CD4-positive, alpha-beta T cell (primary cell): ENCODE measurements around the gene DLG1. TPM values are rescaled to one million over a fixed set of nuclear protein-coding genes. Genes with fewer than 3 reads are reported as not detected.

Experiments used
- ATAC-seq: fragments of 200-7000 bp; cut with Tn5 transposase; one replicate; pipeline ENCODE4 v1.10.0; 2022; ENCODE audit warnings: mild to moderate bottlenecking; ENCODE audit not compliant: poor library complexity
- CTCF ChIA-PET: fragments of 350-600 bp; sonication (Branson Sonifier 250); formaldehyde crosslinking; loops from one replicate; lab custom pipeline; 2021; ENCODE audit warnings: antibody characterized with exemption, inconsistent platforms; lab: Charles Lee
- POLR2A ChIA-PET: fragments of 350-600 bp; sonication (Branson Sonifier 250); formaldehyde crosslinking; loops from one replicate; lab custom pipeline; 2021; ENCODE audit warnings: antibody characterized with exemption, inconsistent platforms; lab: Charles Lee
- DNase-seq, 14 experiments: peaks; one replicate each; pipeline ENCODE4 v3.0.0-alpha.2; 2013 to 2020; ENCODE audit warnings: mixed read lengths in 2 of 14
- H3K27ac ChIP-seq, 2 donors: one replicate each; pipeline versions ENCODE4 v1.5.1 to v1.7.0; 2013; ENCODE audit warnings: low read length in 2 of 2, low read depth in 1 of 2, mild to moderate bottlenecking in 1 of 2
- H3K27me3 ChIP-seq, 2 experiments: 1 replicate in 1 of 2; 2 replicates in 1 of 2; pipeline versions ENCODE4 v1.6.1 to v1.7.0; 2013; ENCODE audit warnings: low read length in 2 of 2, control low read depth in 1 of 2, mild to moderate bottlenecking in 1 of 2, moderate library complexity in 1 of 2; ENCODE audit not compliant: insufficient read depth in 2 of 2, control insufficient read depth in 1 of 2
- H3K36me3 ChIP-seq: one replicate; pipeline ENCODE4 v1.6.1; 2013; ENCODE audit warnings: low read length, control low read depth; ENCODE audit not compliant: insufficient read depth
- H3K4me1 ChIP-seq: one replicate; pipeline ENCODE4 v1.6.1; 2013; ENCODE audit warnings: low read length, control low read depth; ENCODE audit not compliant: insufficient read depth
- H3K4me3 ChIP-seq: one replicate; pipeline ENCODE4 v1.5.1; 2013; ENCODE audit warnings: mild to moderate bottlenecking, low read length, moderate library complexity
- H3K9me3 ChIP-seq, 2 experiments: 1 replicate in 1 of 2; 2 replicates in 1 of 2; pipeline versions ENCODE4 v1.6.1 to v1.7.0; 2013; ENCODE audit warnings: low read length in 2 of 2, mild to moderate bottlenecking in 2 of 2, control low read depth in 1 of 2, moderate library complexity in 1 of 2; ENCODE audit not compliant: control insufficient read depth in 1 of 2, insufficient read depth in 1 of 2
- H3K27ac Mint-ChIP-seq: one replicate; pipeline ENCODE4 v1.8.0; 2020; ENCODE audit warnings: mixed read lengths
- H3K27me3 Mint-ChIP-seq: one replicate; pipeline ENCODE4 v1.8.0; 2021; ENCODE audit warnings: mixed read lengths
- H3K36me3 Mint-ChIP-seq: one replicate; pipeline ENCODE4 v1.8.0; 2021; ENCODE audit warnings: low read depth, mixed read lengths
- H3K4me1 Mint-ChIP-seq: one replicate; pipeline ENCODE4 v1.8.0; 2021; ENCODE audit warnings: low read depth, mixed read lengths
- H3K4me3 Mint-ChIP-seq: one replicate; pipeline ENCODE4 v1.8.0; 2020; ENCODE audit warnings: mild to moderate bottlenecking, mixed read lengths
- H3K9me3 Mint-ChIP-seq: one replicate; pipeline ENCODE4 v1.8.0; 2020; ENCODE audit warnings: mixed read lengths
- intact Hi-C, 2 experiments: fragments of 100-400 bp; cut with DNase I in 1 of 2; cut with micrococcal nuclease in 1 of 2; formaldehyde crosslinking; loops; one replicate each; pipeline versions ENCODE4 v1.15.1 to v1.9.0; 2023 to 2025; cut with DNase I, micrococcal nuclease
- total RNA-seq, 174 experiments: library from RNA in 2 of 174; stranded (reverse) in 2 of 174; gene quantifications; one replicate each; pipeline ENCODE4 v1.2.3 and lab custom pipeline; 2021 to 2026
- TF ChIP-seq, protein P1 (sequence below): fragments of 200-600 bp; IDR thresholded peaks from one replicate; pipeline ENCODE4 v1.8.0; 2022; ENCODE audit warnings: antibody characterized with exemption, mild to moderate bottlenecking

DLG1 gene
- total RNA-seq, 2 experiments from 2014 or later, result 86.8 to 91.8 TPM

DNA sequence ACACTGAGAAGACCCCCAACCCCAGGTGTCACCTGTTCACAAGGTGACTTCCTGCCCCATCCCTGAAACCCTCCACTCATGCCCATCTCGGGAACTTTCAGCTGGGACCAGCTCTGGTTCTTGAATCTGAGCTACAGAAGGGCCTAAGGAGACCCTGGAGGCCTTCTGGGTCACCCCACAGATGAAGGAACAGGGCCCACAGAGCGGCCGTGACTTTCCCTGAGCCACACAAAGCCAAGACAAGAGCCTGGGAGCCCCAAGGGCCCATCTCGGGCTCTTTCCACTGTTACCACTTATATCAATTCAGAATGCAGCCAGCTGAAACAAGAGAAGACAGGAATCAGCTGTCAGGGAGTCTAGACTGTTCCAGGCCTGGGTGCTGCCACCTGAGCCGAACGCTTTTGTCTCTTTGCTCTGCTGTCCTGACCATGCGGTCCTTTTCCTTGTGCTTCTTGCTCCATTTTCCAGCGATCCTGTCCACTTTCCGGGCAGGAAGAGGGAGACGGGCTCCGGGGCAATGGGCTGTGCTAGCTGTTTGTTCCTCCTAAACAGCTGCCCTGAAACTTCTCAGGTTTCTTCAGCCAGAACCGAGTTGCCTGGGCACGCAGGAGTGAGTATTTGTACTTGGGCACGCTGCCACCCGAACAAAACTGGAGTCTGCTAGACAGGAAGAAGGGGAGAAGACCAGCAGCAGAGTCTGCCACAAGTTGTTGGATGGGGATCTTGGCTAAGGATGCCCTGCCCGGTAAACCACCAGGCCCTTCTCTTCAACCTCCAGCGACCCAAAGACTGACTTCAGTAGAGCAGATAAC, 301.8 kb downstream of the DLG1 start:
- Histone ChIP-seq H3K4me3 (no peak overlapping the region), H3K27ac (no peak overlapping the region), H3K4me1 (no peaks in the 10 kb centered on the region), H3K27me3 (no peaks in the 10 kb centered on the region), H3K36me3 (no peaks in the 10 kb centered on the region), H3K9me3 (no peaks in the 10 kb centered on the region)
- Mint-ChIP-seq H3K27me3 (no peaks in the 10 kb centered on the region), H3K36me3 (no peaks in the 10 kb centered on the region), H3K4me1 (no peaks in the 10 kb centered on the region), H3K27ac (no peak overlapping the region), H3K9me3 (no peaks in the 10 kb centered on the region), H3K4me3 (no peak overlapping the region)
- no peak for ATAC-seq
- CTCF ChIA-PET, result no interaction called here
- DNase-seq, result no peak
- intact Hi-C loops, result no loop called here
- POLR2A ChIA-PET, result no interaction called here
- TF ChIP-seq, protein P1, sequence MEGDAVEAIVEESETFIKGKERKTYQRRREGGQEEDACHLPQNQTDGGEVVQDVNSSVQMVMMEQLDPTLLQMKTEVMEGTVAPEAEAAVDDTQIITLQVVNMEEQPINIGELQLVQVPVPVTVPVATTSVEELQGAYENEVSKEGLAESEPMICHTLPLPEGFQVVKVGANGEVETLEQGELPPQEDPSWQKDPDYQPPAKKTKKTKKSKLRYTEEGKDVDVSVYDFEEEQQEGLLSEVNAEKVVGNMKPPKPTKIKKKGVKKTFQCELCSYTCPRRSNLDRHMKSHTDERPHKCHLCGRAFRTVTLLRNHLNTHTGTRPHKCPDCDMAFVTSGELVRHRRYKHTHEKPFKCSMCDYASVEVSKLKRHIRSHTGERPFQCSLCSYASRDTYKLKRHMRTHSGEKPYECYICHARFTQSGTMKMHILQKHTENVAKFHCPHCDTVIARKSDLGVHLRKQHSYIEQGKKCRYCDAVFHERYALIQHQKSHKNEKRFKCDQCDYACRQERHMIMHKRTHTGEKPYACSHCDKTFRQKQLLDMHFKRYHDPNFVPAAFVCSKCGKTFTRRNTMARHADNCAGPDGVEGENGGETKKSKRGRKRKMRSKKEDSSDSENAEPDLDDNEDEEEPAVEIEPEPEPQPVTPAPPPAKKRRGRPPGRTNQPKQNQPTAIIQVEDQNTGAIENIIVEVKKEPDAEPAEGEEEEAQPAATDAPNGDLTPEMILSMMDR, result no peak

DNA sequence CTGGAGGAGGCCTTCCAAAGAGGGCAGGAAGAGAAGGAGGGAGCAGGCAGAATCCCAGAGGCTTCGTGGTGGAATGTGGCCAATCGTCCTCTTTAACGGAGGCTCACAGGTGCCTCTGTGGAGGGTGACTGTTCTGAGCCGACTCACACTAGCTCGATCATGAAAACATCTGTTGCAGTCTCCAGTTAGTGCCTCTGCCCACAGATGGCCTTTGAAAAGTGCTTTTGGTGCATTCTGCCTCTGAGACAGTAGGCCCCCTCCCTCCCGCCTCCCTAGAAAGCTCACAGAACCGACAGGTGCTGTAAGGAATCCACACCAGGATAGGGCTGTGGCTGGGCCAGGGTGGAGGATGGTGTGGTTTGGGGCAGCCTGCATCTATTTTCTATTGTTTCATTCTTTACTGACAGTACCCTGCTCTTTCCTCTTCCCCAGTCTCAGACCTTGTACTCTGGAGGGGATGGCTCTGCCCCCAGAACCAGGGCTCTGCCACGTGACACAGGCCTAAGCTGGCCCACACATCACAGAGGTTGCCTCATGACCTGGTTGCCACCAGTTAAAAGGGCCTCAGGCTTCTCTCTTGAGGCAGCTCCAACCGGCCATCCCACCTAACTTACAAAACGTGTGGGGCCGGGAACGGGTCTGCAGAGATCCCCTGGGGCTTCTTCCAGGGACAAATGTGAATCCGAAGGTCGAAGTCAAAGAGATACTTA, 302.6 kb downstream of the DLG1 start:
- Histone ChIP-seq H3K4me1 (no peaks in the 10 kb centered on the region), H3K27me3 (no peaks in the 10 kb centered on the region), H3K4me3 (no peak overlapping the region), H3K36me3 (no peaks in the 10 kb centered on the region), H3K27ac (no peak overlapping the region), H3K9me3 (no peaks in the 10 kb centered on the region)
- DNase-seq (no peak), ATAC-seq (no peak)
- Mint-ChIP-seq H3K27me3 (no peaks in the 10 kb centered on the region), H3K9me3 (no peaks in the 10 kb centered on the region), H3K36me3 (no peaks in the 10 kb centered on the region), H3K27ac (no peak overlapping the region), H3K4me1 (no peaks in the 10 kb centered on the region), H3K4me3 (no peak overlapping the region)
- TF ChIP-seq, protein P1, result no peak
- intact Hi-C loops, result no loop called here
- POLR2A ChIA-PET, result no interaction called here
- CTCF ChIA-PET, result no interaction called here

DNA sequence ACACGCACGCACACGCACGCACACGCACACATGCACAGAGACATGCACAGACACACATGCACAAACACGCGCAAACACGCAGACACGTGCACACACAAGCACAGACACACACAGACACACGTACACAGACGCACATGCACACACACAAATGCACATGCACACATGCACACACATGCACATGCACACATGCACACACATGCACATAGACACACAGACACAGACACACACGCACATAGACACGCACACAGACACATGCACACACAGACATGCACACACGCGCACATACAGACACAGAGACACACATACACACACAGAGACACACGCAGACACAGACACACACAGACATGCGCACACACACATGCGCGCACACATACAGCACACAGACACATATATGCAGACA, 303.4 kb downstream of the DLG1 start:
- Mint-ChIP-seq H3K36me3 (no peaks in the 10 kb centered on the region), H3K4me1 (no peaks in the 10 kb centered on the region), H3K9me3 (no peaks in the 10 kb centered on the region), H3K27ac (no peak overlapping the region), H3K4me3 (no peak overlapping the region), H3K27me3 (no peaks in the 10 kb centered on the region)
- Histone ChIP-seq H3K4me1 (no peaks in the 10 kb centered on the region), H3K36me3 (no peaks in the 10 kb centered on the region), H3K4me3 (no peak overlapping the region), H3K27me3 (no peaks in the 10 kb centered on the region), H3K9me3 (no peaks in the 10 kb centered on the region), H3K27ac (no peak overlapping the region)
- intact Hi-C loops, result no loop called here
- POLR2A ChIA-PET, result no interaction called here
- DNase-seq, result no peak
- ATAC-seq, result no peak
- TF ChIP-seq, protein P1, result no peak
- CTCF ChIA-PET, result no interaction called here
